Lower lobe of right lung (tissue), 2 donors: ENCODE data around the gene DLG5. TPM values are rescaled to one million over a fixed set of nuclear protein-coding genes. Genes with fewer than 3 reads are reported as not detected.
A peak's percentile ranks its signal among the peaks of the same experiment; 100 is the strongest.

Experiments used
- ATAC-seq, 2 donors: fragments of 200-7000 bp; cut with Tn5 transposase; one replicate each; pipeline ENCODE4 v1.9.1; 2020 to 2022; ENCODE audit warnings: mild to moderate bottlenecking in 2 of 2, moderate library complexity in 2 of 2
- DNase-seq: peaks from one replicate; pipeline ENCODE4 v3.0.0-alpha.2; 2020
- H3K27ac ChIP-seq: fragments of 200-600 bp; one replicate; pipeline ENCODE4 v1.8.0; 2022
- H3K27me3 ChIP-seq: fragments of 200-600 bp; one replicate; pipeline ENCODE4 v1.8.0; 2022; ENCODE audit warnings: low read depth
- H3K36me3 ChIP-seq: fragments of 200-600 bp; one replicate; pipeline ENCODE4 v1.8.0; 2022; ENCODE audit warnings: mild to moderate bottlenecking
- H3K4me1 ChIP-seq: fragments of 200-600 bp; one replicate; pipeline ENCODE4 v1.8.0; 2022
- H3K4me3 ChIP-seq: fragments of 200-600 bp; one replicate; pipeline ENCODE4 v1.8.0; 2022; ENCODE audit warnings: mild to moderate bottlenecking
- H3K9me3 ChIP-seq: fragments of 200-600 bp; one replicate; pipeline ENCODE4 v1.8.0; 2022
- CTCF ChIP-seq: fragments of 200-600 bp; IDR thresholded peaks from one replicate; pipeline ENCODE4 v1.8.0; 2022; ENCODE audit warnings: antibody characterized with exemption, mild to moderate bottlenecking
- intact Hi-C: fragments of 100-400 bp; cut with DNase I; formaldehyde crosslinking; loops from one replicate; pipeline ENCODE4 v1.11.0; 2022
- total RNA-seq: library from RNA; stranded (reverse); fragmentation: NEBNext Ultra II Directional; extraction: Animal tissue kit (Norgen Biotek cat#: 25700); gene quantifications from one replicate; pipeline ENCODE4 v1.2.1, GENCODE V29; 2021
- donor health status: DM: no; HTN: yes; CAD: no; lungs with severe emphysema.

Gene DLG5
- total RNA-seq, 1 donor from 2014 or later: 18.7 TPM

GRCh38 chr10:77810446-77811335, 115.9 kb downstream of the DLG5 start:
- no peak for TF ChIP-seq CTCF
- H3K36me3 ChIP-seq: peaks cover 97% of the 10 kb centered on the region
- intact Hi-C loops: no loop called here
- H3K9me3 ChIP-seq: no peaks in the 10 kb centered on the region
- H3K27me3 ChIP-seq: no peaks in the 10 kb centered on the region
- H3K4me1 ChIP-seq: no peaks in the 10 kb centered on the region
- H3K27ac ChIP-seq: no peak overlapping the region
- DNase-seq (peak; percentile 39), ATAC-seq (no peak)
- no peak overlapping the region for H3K4me3 ChIP-seq

- H3K36me3 ChIP-seq: peaks cover 98% of the 10 kb centered on the region
- H3K9me3 ChIP-seq: no peaks in the 10 kb centered on the region
- no peak overlapping the region for H3K27ac ChIP-seq
- no peak for TF ChIP-seq CTCF
- no peaks in the 10 kb centered on the region for H3K4me1 ChIP-seq
- no peak for ATAC-seq
- no peak for DNase-seq
- H3K4me3 ChIP-seq: no peak overlapping the region
- intact Hi-C loops: no loop called here
- H3K27me3 ChIP-seq: no peaks in the 10 kb centered on the region
These were observed 117.2 kb downstream of the DLG5 start for GRCh38 chr10:77809336-77809735.

GRCh38 chr10:77807706-77808105, 118.8 kb downstream of the DLG5 start:
- DNase-seq (peak; percentile 21), ATAC-seq (no peak)
- Histone ChIP-seq H3K27ac (no peak overlapping the region), H3K4me1 (no peaks in the 10 kb centered on the region), H3K36me3 (peaks cover 98% of the 10 kb centered on the region), H3K4me3 (no peak overlapping the region), H3K9me3 (no peaks in the 10 kb centered on the region), H3K27me3 (no peaks in the 10 kb centered on the region)
- TF ChIP-seq CTCF: no peak
- intact Hi-C loops: no loop called here

GRCh38 chr10:77806511-77807157, 119.9 kb downstream of the DLG5 start:
- Histone ChIP-seq H3K36me3 (peaks cover 92% of the 10 kb centered on the region), H3K4me3 (no peak overlapping the region), H3K4me1 (no peaks in the 10 kb centered on the region), H3K27ac (no peak overlapping the region), H3K9me3 (no peaks in the 10 kb centered on the region), H3K27me3 (no peaks in the 10 kb centered on the region)
- DNase-seq (peak; percentile 20), ATAC-seq (no peak)
- no peak for TF ChIP-seq CTCF
- intact Hi-C loops: no loop called here

GRCh38 chr10:77805676-77806075, 120.9 kb downstream of the DLG5 start:
- Histone ChIP-seq H3K36me3 (peaks cover 88% of the 10 kb centered on the region), H3K27me3 (no peaks in the 10 kb centered on the region), H3K4me1 (no peaks in the 10 kb centered on the region), H3K27ac (no peak overlapping the region), H3K9me3 (no peaks in the 10 kb centered on the region), H3K4me3 (no peak overlapping the region)
- TF ChIP-seq CTCF: no peak
- DNase-seq: peak; percentile 24
- ATAC-seq: no peak
- intact Hi-C loops: no loop called here
